ENCODE data around the gene DAD1.
A peak's percentile ranks its signal among the peaks of the same experiment; 100 is the strongest.
"Not testable (repeated sequence)": the region's sequence is repeated elsewhere in the genome, so short reads cannot be mapped to it uniquely, and the experiment has no call there.

DAD1 gene

GRCh38 chr14:22552001-22552826 is 36.8 kb downstream of the DAD1 start:
- no peak for DNase-seq (ENCODE audit: low spot score)

DNA sequence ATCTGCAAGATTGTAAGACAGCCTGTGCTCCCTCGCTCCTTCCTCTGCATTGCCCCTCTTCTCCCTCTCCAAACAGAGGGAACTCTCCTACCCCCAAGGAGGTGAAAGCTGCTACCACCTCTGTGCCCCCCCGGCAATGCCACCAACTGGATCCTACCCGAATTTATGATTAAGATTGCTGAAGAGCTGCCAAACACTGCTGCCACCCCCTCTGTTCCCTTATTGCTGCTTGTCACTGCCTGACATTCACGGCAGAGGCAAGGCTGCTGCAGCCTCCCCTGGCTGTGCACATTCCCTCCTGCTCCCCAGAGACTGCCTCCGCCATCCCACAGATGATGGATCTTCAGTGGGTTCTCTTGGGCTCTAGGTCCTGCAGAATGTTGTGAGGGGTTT is 37.4 kb downstream of the DAD1 start:
- DNase-seq (ENCODE audit: low spot score): no peak

DNA sequence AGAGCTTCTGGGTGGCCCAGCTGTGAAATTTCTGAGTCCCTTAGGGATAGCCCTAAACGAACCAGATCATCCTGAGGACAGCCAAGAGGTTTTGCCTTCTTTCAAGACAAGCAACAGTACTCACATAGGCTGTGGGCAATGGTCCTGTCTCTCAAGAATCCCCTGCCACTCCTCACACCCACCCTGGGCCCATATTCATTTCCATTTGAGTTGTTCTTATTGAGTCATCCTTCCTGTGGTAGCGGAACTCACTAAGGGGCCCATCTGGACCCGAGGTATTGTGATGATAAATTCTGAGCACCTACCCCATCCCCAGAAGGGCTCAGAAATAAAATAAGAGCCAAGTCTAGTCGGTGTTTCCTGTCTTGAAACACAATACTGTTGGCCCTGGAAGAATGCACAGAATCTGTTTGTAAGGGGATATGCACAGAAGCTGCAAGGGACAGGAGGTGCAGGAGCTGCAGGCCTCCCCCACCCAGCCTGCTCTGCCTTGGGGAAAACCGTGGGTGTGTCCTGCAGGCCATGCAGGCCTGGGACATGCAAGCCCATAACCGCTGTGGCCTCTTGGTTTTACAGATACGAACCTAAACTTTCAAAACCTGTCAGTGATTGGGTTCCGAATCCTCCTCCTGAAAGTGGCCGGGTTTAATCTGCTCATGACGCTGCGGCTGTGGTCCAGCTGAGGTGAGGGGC is 38.9 kb downstream of the DAD1 start:
- no peak for DNase-seq (ENCODE audit: low spot score)

DNA sequence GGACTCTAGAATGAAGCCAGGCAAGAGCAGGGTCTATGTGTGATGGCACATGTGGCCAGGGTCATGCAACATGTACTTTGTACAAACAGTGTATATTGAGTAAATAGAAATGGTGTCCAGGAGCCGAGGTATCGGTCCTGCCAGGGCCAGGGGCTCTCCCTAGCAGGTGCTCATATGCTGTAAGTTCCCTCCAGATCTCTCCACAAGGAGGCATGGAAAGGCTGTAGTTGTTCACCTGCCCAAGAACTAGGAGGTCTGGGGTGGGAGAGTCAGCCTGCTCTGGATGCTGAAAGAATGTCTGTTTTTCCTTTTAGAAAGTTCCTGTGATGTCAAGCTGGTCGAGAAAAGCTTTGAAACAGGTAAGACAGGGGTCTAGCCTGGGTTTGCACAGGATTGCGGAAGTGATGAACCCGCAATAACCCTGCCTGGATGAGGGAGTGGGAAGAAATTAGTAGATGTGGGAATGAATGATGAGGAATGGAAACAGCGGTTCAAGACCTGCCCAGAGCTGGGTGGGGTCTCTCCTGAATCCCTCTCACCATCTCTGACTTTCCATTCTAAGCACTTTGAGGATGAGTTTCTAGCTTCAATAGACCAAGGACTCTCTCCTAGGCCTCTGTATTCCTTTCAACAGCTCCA is 39.6 kb downstream of the DAD1 start:
- DNase-seq (ENCODE audit: low spot score): no peak

DNA sequence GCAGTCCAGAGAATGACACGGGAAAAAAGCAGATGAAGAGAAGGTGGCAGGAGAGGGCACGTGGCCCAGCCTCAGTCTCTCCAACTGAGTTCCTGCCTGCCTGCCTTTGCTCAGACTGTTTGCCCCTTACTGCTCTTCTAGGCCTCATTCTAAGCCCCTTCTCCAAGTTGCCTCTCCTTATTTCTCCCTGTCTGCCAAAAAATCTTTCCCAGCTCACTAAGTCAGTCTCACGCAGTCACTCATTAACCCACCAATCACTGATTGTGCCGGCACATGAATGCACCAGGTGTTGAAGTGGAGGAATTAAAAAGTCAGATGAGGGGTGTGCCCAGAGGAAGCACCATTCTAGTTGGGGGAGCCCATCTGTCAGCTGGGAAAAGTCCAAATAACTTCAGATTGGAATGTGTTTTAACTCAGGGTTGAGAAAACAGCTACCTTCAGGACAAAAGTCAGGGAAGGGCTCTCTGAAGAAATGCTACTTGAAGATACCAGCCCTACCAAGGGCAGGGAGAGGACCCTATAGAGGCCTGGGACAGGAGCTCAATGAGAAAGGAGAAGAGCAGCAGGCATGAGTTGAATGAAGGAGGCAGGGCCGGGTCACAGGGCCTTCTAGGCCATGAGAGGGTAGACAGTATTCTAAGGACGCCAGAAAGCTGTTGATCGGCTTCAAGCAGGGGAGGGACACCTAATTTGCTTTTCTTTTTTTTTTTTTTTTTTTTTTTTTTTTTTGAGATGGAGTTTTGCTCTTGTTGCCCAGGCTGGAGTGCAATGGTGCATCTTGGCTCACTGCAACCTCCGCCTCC is 40.9 kb downstream of the DAD1 start:
- DNase-seq (ENCODE audit: low spot score): no peak

DNA sequence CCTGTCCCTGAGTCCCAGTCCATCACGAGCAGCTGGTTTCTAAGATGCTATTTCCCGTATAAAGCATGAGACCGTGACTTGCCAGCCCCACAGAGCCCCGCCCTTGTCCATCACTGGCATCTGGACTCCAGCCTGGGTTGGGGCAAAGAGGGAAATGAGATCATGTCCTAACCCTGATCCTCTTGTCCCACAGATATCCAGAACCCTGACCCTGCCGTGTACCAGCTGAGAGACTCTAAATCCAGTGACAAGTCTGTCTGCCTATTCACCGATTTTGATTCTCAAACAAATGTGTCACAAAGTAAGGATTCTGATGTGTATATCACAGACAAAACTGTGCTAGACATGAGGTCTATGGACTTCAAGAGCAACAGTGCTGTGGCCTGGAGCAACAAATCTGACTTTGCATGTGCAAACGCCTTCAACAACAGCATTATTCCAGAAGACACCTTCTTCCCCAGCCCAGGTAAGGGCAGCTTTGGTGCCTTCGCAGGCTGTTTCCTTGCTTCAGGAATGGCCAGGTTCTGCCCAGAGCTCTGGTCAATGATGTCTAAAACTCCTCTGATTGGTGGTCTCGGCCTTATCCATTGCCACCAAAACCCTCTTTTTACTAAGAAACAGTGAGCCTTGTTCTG is 41.6 kb downstream of the DAD1 start:
- no peak for DNase-seq (ENCODE audit: low spot score)

DNA sequence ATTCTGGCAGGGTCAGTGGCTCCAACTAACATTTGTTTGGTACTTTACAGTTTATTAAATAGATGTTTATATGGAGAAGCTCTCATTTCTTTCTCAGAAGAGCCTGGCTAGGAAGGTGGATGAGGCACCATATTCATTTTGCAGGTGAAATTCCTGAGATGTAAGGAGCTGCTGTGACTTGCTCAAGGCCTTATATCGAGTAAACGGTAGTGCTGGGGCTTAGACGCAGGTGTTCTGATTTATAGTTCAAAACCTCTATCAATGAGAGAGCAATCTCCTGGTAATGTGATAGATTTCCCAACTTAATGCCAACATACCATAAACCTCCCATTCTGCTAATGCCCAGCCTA is 42.3 kb downstream of the DAD1 start:
- DNase-seq (ENCODE audit: low spot score): no peak

DNA sequence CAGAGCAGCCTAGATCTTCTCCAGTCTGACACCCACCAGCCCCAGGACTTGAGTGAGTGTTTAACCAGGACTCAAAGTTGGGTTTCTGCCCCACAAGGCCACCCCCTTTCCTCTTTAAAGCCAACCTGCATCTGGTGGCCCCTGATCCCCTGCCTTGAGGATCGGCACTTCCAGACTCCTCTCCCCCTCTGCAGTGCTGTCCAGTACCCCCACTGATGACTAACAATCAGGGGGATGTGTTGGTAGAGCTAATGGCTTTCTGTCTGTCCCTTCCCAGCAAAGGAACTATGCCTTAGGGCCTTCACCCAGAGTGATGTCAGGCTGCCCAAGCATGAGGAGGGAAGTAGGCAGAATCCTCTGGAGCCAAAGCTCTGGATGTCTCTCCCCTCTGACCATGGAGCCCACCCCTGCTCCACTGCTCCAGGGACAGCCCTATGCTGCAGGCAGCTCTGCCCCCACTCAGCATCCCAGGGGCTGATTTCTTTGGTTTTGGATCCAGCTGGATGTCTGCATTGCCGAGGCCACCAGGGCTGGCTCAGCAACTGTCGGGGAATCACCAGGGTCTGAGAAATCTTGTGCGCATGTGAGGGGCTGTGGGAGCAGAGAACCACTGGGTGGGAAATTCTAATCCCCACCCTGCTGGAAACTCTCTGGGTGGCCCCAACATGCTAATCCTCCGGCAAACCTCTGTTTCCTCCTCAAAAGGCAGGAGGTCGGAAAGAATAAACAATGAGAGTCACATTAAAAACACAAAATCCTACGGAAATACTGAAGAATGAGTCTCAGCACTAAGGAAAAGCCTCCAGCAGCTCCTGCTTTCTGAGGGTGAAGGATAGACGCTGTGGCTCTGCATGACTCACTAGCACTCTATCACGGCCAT is 42.9 kb downstream of the DAD1 start:
- DNase-seq (ENCODE audit: low spot score): no peak

- no peak for DNase-seq (ENCODE audit: low spot score)
These were observed 44.1 kb downstream of the DAD1 start for GRCh38 chr14:22544881-22545420.

- DNase-seq (ENCODE audit: low spot score): no peak
These were observed 44.6 kb downstream of the DAD1 start for GRCh38 chr14:22544406-22544805.

DNA sequence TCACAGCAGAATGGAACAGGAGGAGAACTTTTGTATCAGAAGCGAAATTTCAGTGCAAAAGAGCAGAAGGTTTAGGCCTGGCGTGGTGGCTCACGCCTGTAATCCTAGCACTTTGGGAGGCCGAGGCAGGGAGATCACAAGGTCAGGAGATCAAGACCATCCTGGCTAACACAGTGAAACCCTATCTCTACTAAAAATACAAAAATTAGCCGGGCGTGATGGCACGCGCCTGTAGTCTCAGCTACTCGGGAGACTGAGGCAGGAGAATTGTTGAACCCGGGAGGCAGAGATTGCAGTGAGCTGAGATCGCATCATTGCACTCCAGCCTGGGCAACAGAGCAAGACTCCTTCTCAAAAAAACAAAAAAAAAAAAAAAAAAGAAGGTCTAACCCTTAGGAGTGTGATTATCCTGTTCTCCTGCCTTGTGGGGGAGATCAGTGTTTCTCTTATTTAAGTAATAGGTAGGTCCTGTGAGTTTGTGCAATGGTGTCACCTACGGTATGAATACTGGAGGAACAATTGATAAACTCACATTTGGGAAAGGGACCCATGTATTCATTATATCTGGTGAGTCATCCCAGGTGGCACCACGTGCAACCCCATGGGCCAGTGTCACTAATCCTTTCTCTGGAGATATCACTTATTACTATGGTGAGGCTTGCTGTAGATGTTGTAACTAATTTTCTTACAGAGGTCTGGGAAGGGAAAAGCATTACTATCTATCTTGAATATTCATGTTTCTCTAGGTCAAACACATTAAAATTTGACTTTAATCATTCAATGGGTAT is 45.3 kb downstream of the DAD1 start:
- DNase-seq (ENCODE audit: low spot score): not testable (repeated sequence)

GRCh38 chr14:22542360-22542759 is 46.7 kb downstream of the DAD1 start:
- no peak for DNase-seq (ENCODE audit: low spot score)

DNA sequence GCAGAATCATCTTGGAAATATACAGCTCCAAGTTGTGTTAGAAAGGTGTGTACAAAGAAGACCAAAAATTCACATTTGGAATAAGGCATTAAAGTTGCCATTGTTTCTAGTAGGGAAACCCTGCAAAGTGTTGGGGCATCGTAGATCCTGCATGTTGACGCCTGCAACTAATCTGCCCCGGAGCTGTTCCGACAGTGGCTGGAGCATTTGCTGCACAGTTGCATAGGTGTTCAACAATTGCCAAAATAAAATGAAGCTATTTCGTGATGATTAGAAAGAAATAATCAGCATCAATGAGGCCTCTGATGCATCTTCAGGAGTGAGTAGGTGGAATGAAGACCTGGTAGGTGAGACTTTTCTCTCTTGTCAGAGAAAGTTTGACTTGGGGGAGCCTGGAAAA is 47.3 kb downstream of the DAD1 start:
- DNase-seq (ENCODE audit: low spot score): no peak

DNA sequence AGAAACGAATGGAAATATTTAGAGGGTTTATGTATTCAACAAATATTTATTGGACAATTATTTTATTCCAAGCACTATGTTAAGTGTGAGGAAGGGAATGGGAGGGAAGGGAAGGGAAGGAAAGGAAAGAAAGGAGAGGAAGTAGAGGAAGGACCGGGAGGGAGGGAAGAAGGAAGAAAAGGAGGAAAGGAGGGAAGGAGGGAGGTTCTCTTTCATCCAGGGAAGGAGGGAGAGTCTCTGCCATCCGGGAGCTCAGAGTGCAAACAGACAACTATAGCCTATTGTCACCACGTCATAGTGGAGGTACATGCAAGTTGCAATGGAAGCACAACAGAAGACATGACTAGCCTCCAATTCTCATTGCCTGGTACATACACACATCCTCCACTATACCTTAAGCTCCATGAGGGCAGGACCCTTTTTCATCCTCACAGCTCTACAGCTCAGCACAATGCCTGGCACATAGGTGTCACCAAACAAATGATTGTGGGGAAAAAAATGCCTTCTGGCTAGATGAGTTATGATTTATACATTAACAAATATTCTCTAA is 48.1 kb downstream of the DAD1 start:
- DNase-seq (ENCODE audit: low spot score): no peak

GRCh38 chr14:22540293-22540692 is 48.7 kb downstream of the DAD1 start:
- DNase-seq (ENCODE audit: low spot score): no peak

GRCh38 chr14:22539831-22540230 is 49.2 kb downstream of the DAD1 start:
- peak; percentile 45 for DNase-seq (ENCODE audit: low spot score)

GRCh38 chr14:22538671-22539228 is 50.3 kb downstream of the DAD1 start:
- DNase-seq (ENCODE audit: low spot score): no peak

DNA sequence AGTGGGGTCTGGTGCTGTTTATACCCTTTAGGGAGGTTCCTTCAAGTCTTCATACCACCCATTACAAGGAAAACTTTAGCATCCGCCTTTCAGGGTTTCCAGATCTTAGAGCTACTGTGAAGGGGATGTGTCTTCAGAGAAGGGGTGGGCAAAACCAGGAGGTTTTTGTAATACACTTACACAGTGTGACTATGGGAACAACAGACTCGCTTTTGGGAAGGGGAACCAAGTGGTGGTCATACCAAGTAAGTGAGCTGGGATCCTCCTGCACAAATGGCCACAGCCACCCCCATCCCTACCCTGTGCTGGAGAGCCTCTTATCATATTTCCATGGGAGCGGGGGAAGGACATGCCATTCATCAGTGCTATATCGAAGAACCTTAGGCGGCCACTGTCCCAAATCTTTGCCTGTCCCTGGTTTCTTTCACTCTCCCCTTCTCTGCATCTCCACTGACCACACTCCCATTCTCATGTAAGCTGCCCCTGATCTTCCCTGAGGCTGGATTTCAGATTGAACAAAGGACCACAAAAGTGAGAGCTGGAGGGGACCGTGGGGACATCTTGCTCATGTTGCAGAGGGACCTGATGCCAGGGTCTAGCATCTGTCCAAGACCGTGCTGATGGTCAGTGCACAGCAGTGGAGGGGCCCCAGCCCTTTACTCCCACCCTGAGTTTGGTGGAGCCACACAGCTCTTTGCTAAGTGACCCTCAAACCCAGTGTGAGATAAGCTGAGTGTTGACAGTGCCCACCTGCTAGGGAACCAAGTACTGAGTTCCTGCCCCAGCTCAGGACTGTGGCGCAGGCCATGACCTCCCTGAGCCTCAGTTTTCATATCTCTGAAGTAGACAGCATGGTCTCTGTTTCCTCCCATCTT is 51.4 kb downstream of the DAD1 start:
- no peak for DNase-seq (ENCODE audit: low spot score)

All from hematopoietic multipotent progenitor cell treated with erythropoietin and hydrocortisone succinate and interleukin-3 and kit ligand, for 17 days (in vitro differentiated cells).